GM12878 (cell line): ENCODE data around the gene HIVEP2. TPM values are rescaled to one million over a fixed set of nuclear protein-coding genes. Genes with fewer than 3 reads are reported as not detected.
A peak's percentile ranks its signal among the peaks of the same experiment; 100 is the strongest.

Source experiments
- ATF3 ChIP-seq: IDR thresholded peaks from 2 replicates; pipeline ENCODE4 v1.6.1; 2011; ENCODE audit warnings: low read depth, mild to moderate bottlenecking, low read length, moderate library complexity, borderline replicate concordance; ENCODE audit errors: extremely low read depth
- ATF7 ChIP-seq: fragments of 450-650 bp; IDR thresholded peaks from 2 replicates; pipeline ENCODE4 v1.6.1; 2016; ENCODE audit warnings: low read depth, mild to moderate bottlenecking
- EP300 ChIP-seq, 2 experiments: fragments of 150-350 bp in 1 of 2; IDR thresholded peaks; 2 replicates each; pipeline ENCODE4 v1.6.1; 2011 to 2012; ENCODE audit warnings: low read depth in 2 of 2, low read length in 2 of 2, borderline replicate concordance in 1 of 2, improper control_type of control experiment in 1 of 2, inconsistent platforms in 1 of 2; ENCODE audit not compliant: control insufficient read depth in 1 of 2
- ETV6 ChIP-seq, 2 experiments: fragments of 450-650 bp in 1 of 2; IDR thresholded peaks in 1 of 2; conservative IDR thresholded peaks in 1 of 2; 2 replicates each; pipeline ENCODE4 v1.6.1; 2014; ENCODE audit warnings: antibody characterized with exemption in 1 of 2, borderline replicate concordance in 1 of 2, low read depth in 1 of 2, mild to moderate bottlenecking in 1 of 2, moderate library complexity in 1 of 2
- FOXM1 ChIP-seq: IDR thresholded peaks from 2 replicates; pipeline ENCODE4 v1.6.1; 2012; ENCODE audit warnings: low read depth, mild to moderate bottlenecking, inconsistent platforms, low read length, moderate library complexity
- GATAD2B ChIP-seq: fragments of 450-650 bp; conservative IDR thresholded peaks from 2 replicates; pipeline ENCODE4 v1.6.1; 2017; ENCODE audit warnings: low read depth, mild to moderate bottlenecking, moderate library complexity
- HCFC1 ChIP-seq: fragments of 150-350 bp; IDR thresholded peaks from 2 replicates; pipeline ENCODE4 v1.6.1; 2014; ENCODE audit warnings: low read length
- IKZF2 ChIP-seq, 2 experiments: fragments of 450-650 bp; IDR thresholded peaks; 2 replicates each; pipeline ENCODE4 v1.6.1; 2017; ENCODE audit warnings: mild to moderate bottlenecking in 2 of 2, moderate library complexity in 2 of 2
- MEF2A ChIP-seq: IDR thresholded peaks from 2 replicates; pipeline ENCODE4 v1.6.1; 2011; ENCODE audit warnings: low read depth, mild to moderate bottlenecking, low read length, moderate library complexity; ENCODE audit not compliant: insufficient read depth
- MYC ChIP-seq: IDR thresholded peaks from 2 replicates; pipeline ENCODE4 v1.6.1; 2011; ENCODE audit warnings: mild to moderate bottlenecking, low read length, moderate library complexity, inconsistent platforms; ENCODE audit not compliant: insufficient read depth, insufficient replicate concordance, insufficient read length, severe bottlenecking
- NFYB ChIP-seq: IDR thresholded peaks from 2 replicates; pipeline ENCODE4 v1.6.1; 2011; ENCODE audit warnings: low read depth, mild to moderate bottlenecking, low read length, improper control_type of control experiment, moderate library complexity; ENCODE audit not compliant: insufficient read depth
- RBBP5 ChIP-seq: fragments of 200-600 bp; sonication (generic); conservative IDR thresholded peaks from 2 replicates; pipeline ENCODE4 v1.6.1; 2016
- SMARCA5 ChIP-seq: fragments of 450-650 bp; IDR thresholded peaks from 2 replicates; pipeline ENCODE4 v1.6.1; 2017; ENCODE audit warnings: mild to moderate bottlenecking
- SRF ChIP-seq, 2 experiments: IDR thresholded peaks; 2 replicates each; pipeline ENCODE4 v1.6.1; 2011; ENCODE audit warnings: low read depth in 2 of 2, low read length in 2 of 2, mild to moderate bottlenecking in 1 of 2, moderate library complexity in 1 of 2
- STAT1 ChIP-seq: fragments of 450-650 bp; conservative IDR thresholded peaks from 2 replicates; pipeline ENCODE4 v1.6.1; 2014; ENCODE audit warnings: antibody characterized with exemption, mild to moderate bottlenecking
- ZNF217 ChIP-seq: fragments of 450-650 bp; IDR thresholded peaks from 2 replicates; pipeline ENCODE4 v1.6.1; 2017; ENCODE audit warnings: antibody characterized with exemption, mild to moderate bottlenecking
- ZNF687 ChIP-seq: fragments of 450-650 bp; IDR thresholded peaks from 2 replicates; pipeline ENCODE4 v1.6.1; 2017; ENCODE audit warnings: mild to moderate bottlenecking, moderate library complexity
- polyA plus RNA-seq, 11 experiments: library from polyadenylated mRNA; depleted of rRNA in 4 of 11; unstranded in 6 of 11; stranded (reverse) in 5 of 11; fragments of >200 nt; fragmentation: Nextera tagmentation in 4 of 11; fragmentation: Illumina TruSeq in 1 of 11; extraction: Ambion mirVana in 4 of 11; extraction: Trizol in 1 of 11; gene quantifications; 1 replicate in 1 of 11; 2 replicates in 10 of 11; pipeline versions ENCODE4 v1.2.1 to v1.2.3, GENCODE V29; 2011 to 2016; ENCODE audit warnings: inconsistent platforms in 2 of 11, missing spikeins in 2 of 11, low read depth in 1 of 11
- total RNA-seq, 4 experiments: library from RNA; depleted of rRNA in 3 of 4; stranded (reverse); fragments of >200 nt in 3 of 4; fragmentation: Illumina TruSeq in 1 of 4; extraction: Trizol in 1 of 4; gene quantifications; 2 replicates each; pipeline versions ENCODE4 v1.2.1 to v1.2.3, GENCODE V29; 2013 to 2021

The HIVEP2 gene
- total and polyA plus RNA-seq, 10 of the 15 experiments (the other 5 are each of a cell fraction or from before 2014, with no cell fraction given) = 1.2 to 15.7 (median 10.2) TPM

- TF ChIP-seq ZNF687 (no peak), IKZF2 (IDR thresholded peaks at IDR 0.05) (peak; percentile 78 to 86; a peak in 3 of 4 replicates), STAT1 (no peak), SMARCA5 (no peak), RBBP5 (no peak), SRF (IDR thresholded peaks at IDR 0.05; ENCODE audit: low read depth in 2 of 2, low read length in 2 of 2) (no peak), EP300 (IDR thresholded peaks at IDR 0.05; ENCODE audit: borderline replicate concordance in 1 of 2, control insufficient read depth in 1 of 2, low read depth in 2 of 2, low read length in 2 of 2) (peak; percentile 28 to 37; a peak in 2 of 4 replicates), ATF7 (peak; percentile 36; the same call in 1 of the 2 replicates), MYC (no peak), GATAD2B (0 out of 2 replicates have a peak, but pooled peaks have one; percentile 26), MEF2A (no peak), ATF3 (no peak), ZNF217 (no peak), FOXM1 (0 out of 2 replicates have a peak, but pooled peaks have one; percentile 15), NFYB (no peak), HCFC1 (no peak), ETV6 (conservative IDR thresholded peaks at IDR 0.05 in 1 of 2, IDR thresholded peaks at IDR 0.05 in 1 of 2; ENCODE audit: borderline replicate concordance in 1 of 2, low read depth in 1 of 2) (no peak)
These were observed 133.9 kb downstream of the HIVEP2 start (continued) for GRCh38 chr6:142810952-142811514.
